ENCODE data around the gene NALF2.

Gene NALF2

DNA sequence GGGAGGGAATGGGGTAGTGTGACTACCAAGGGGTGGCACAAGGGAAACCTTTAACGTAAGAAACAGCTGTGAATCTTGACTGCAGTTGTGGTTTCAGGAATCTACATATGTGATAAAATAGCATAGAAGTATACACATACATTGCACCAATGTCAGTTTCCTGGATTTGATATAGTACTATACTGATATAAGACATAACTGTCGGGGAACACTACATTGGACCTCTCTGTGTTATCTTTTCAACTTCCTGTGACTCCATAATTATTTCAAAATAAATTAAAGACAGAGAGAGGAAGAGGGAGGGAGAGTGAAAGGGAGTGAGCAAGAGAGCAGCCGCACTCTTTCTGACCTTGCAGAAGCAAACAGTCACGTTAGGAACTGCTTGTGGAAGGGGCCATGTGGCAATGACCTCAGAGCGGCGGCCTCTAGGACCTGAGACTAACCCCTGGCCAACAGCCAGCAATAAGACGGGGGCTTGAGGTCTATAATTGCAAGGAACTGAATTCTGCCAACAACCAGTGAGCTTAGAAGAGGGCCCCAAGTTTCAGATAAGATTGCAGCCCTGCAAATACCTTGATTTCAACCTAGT is 47.4 kb downstream of the NALF2 start:
- POLR2A ChIA-PET: no interaction called here
- TF ChIP-seq, protein P1, sequence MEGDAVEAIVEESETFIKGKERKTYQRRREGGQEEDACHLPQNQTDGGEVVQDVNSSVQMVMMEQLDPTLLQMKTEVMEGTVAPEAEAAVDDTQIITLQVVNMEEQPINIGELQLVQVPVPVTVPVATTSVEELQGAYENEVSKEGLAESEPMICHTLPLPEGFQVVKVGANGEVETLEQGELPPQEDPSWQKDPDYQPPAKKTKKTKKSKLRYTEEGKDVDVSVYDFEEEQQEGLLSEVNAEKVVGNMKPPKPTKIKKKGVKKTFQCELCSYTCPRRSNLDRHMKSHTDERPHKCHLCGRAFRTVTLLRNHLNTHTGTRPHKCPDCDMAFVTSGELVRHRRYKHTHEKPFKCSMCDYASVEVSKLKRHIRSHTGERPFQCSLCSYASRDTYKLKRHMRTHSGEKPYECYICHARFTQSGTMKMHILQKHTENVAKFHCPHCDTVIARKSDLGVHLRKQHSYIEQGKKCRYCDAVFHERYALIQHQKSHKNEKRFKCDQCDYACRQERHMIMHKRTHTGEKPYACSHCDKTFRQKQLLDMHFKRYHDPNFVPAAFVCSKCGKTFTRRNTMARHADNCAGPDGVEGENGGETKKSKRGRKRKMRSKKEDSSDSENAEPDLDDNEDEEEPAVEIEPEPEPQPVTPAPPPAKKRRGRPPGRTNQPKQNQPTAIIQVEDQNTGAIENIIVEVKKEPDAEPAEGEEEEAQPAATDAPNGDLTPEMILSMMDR (IDR thresholded peaks at IDR 0.05; ENCODE audit: insufficient read depth, low read length, missing control alignments): no peak
- DNase-seq (ENCODE audit: low read depth, low spot score): no peak
- CTCF ChIA-PET: no interaction called here
- H3K4me3 ChIP-seq (ENCODE audit: low read depth, low read length): no peak overlapping the region

DNA sequence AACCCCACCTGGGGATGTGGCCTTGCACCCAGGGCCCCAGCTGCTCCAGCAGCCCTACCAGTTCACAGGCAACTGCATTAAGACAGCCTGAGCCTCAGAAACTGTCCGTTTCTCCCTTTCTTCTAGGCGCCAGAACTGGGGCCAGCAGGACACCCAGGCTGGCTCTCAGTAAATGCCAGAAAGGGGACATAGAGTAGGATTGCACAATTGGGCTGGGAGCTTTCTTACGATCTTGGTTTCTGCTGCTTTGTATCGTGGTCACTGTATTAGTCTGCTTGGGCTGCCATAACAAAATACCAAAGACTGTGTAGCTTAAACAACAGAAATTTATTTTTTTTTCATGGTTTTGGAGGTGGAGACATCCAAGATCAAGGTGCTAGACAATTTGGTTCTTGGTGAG is 48.4 kb downstream of the NALF2 start:
- ChIA-PET POLR2A (no interaction called here), CTCF (no interaction called here)
- TF ChIP-seq, protein P1 (IDR thresholded peaks at IDR 0.05; ENCODE audit: insufficient read depth, low read length, missing control alignments): no peak
- no peak for DNase-seq (ENCODE audit: low read depth, low spot score)
- H3K4me3 ChIP-seq (ENCODE audit: low read depth, low read length): no peak overlapping the region
